Astrocyte of the cerebellum (primary cell): ENCODE data around the gene HCFC1.

Experiments
- DNase-seq: peaks from one replicate; pipeline ENCODE4 v3.0.0-alpha.2; 2011; ENCODE audit warnings: low read depth
- H3K4me3 ChIP-seq: 2 replicates; pipeline ENCODE4 v1.5.1; 2011; ENCODE audit warnings: mild to moderate bottlenecking, low read depth, low read length, moderate library complexity
- in situ Hi-C: cut with HindIII; loops from 2 replicates; pipeline ENCODE4 v1.10.0; 2017; ENCODE audit warnings: low sequenced_read_pairs
- TF ChIP-seq, protein P1 (sequence below): IDR thresholded peaks from 2 replicates; pipeline ENCODE4 v1.5.1; 2012; ENCODE audit warnings: low read length, low read depth, moderate library complexity, mild to moderate bottlenecking; ENCODE audit errors: missing control alignments

HCFC1 gene

DNA sequence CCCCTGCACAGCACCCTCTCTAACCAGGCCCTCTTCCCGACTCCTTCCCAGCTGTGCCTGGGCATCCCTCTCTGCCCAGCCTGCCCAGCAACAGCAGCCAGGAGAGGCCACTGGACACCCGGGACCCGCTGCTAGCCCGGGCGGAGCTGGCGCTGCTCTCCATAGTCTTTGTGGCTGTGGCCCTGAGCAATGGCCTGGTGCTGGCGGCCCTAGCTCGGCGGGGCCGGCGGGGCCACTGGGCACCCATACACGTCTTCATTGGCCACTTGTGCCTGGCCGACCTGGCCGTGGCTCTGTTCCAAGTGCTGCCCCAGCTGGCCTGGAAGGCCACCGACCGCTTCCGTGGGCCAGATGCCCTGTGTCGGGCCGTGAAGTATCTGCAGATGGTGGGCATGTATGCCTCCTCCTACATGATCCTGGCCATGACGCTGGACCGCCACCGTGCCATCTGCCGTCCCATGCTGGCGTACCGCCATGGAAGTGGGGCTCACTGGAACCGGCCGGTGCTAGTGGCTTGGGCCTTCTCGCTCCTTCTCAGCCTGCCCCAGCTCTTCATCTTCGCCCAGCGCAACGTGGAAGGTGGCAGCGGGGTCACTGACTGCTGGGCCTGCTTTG is 66.0 kb downstream of the HCFC1 start:
- H3K4me3 ChIP-seq, result no peak overlapping the region
- no peak for DNase-seq
- in situ Hi-C loops, result no loop called here
- TF ChIP-seq, protein P1, sequence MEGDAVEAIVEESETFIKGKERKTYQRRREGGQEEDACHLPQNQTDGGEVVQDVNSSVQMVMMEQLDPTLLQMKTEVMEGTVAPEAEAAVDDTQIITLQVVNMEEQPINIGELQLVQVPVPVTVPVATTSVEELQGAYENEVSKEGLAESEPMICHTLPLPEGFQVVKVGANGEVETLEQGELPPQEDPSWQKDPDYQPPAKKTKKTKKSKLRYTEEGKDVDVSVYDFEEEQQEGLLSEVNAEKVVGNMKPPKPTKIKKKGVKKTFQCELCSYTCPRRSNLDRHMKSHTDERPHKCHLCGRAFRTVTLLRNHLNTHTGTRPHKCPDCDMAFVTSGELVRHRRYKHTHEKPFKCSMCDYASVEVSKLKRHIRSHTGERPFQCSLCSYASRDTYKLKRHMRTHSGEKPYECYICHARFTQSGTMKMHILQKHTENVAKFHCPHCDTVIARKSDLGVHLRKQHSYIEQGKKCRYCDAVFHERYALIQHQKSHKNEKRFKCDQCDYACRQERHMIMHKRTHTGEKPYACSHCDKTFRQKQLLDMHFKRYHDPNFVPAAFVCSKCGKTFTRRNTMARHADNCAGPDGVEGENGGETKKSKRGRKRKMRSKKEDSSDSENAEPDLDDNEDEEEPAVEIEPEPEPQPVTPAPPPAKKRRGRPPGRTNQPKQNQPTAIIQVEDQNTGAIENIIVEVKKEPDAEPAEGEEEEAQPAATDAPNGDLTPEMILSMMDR, result no peak

DNA sequence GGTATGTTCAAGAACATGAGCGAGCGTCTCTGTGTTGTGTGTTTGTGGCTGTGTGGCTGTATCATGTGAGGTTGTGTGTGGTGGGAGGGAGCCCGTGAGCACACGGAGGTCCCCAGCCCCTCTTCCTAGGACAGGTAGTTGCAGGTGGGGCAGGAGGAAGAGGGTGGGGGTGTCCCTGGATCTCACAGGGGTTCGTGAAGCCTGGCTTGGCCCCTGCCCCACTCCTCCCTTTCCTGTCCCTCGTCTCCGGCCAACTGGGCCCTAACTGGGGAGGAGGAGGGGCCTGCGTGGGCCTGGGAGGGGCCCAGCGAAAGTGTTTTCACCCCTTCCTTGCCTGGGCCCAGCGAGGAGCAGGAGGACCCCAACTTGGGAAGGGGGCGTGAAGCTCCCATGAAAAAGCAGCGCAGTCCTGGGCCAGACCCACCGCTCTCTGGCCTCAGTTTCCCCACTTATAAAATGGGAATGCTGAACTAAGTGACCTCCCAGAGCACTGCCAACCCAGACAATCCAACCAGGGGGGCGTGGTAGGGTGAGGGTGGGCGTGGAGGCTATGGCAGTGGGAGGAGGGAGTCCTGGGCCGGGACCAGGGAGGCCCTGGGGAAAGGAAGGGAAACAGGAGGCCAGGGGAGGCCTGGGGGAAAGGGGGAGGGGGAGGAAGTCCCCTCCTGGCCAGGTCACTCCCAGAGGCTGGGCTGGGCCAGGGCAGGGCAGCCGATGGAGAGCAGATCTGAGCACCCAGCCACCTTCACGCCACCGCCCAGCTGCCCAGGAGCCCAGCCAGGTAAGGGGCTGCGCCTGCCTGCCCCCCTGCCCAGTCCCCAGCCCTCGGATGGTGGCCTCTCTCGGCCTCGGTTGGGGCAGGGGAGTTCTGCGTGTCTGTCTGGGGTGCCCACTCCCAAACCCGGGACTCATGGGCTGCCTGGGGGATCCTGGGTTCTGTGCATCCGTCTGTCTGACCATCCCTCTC is 67.3 kb downstream of the HCFC1 start, which contains the start of gene AVPR2:
TSS of gene AVPR2 (plus strand) at position 683 of the 967 bp plus-strand sequence. CDS start 473 bp downstream, outside the sequence.
- no peak for DNase-seq
- TF ChIP-seq, protein P1, result no peak
- no peak within 1 kb of the TSS for H3K4me3 ChIP-seq
- in situ Hi-C loops, result no loop called here

DNA sequence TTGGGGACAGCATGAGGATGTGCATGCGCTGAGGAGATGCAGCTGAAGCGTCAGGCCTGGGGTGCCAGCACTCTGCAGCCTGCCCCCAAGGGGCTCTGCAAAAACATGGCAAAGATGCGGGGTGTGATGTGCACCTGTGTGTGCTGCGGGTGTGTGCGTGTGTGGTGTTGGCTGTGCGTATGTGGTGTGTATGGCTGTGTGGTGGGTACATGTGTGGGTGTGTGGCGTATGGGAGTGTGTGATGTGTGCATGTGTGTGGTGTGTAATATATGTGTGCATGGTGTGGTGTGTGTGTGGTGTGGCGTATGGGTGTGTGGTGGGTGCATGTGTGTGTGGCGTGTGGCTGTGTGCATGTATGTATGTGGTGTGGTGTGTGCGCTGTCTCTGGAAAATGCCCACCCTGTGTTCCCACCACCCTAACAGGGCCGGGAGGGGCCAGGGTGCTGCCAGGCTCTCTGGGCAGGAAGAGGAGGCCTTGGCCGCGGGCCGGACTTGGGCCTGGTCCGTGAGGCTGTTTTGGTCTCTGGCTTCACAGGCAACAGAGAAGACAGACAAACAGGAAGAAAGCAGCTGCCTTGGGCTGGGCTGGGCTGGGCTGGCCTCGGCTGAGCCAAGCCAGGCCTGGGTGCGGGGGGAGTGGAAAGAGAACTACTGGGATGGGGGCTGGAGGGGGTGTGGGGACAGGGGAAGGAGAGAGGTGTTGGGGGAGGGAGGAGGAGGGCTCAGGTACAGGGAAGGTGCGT is 68.2 kb downstream of the HCFC1 start:
- in situ Hi-C loops, result no loop called here
- DNase-seq, result no peak
- TF ChIP-seq, protein P1, result no peak
- no peak overlapping the region for H3K4me3 ChIP-seq

DNA sequence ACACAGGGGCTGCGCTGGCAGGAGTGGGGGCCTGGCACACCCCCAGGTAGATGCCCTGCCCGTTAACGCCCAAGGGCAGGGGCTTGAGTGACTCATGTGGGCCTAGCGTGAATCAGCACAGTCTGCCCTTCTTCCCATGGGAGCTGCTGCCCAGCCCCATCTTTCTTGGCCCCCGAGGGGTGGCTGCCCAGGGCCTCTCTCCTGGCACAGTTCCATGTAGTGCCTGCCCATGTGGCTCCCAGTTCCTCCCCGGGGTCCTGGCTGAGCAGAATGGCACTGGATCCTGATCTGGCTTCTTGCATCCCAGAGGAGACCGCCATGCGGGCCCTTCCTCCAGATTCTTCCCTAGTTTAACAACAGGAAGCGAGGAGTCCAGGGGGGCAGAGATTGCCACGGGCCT is 69.2 kb downstream of the HCFC1 start:
- no peak for DNase-seq
- no peak overlapping the region for H3K4me3 ChIP-seq
- in situ Hi-C loops, result no loop called here
- TF ChIP-seq, protein P1, result no peak

DNA sequence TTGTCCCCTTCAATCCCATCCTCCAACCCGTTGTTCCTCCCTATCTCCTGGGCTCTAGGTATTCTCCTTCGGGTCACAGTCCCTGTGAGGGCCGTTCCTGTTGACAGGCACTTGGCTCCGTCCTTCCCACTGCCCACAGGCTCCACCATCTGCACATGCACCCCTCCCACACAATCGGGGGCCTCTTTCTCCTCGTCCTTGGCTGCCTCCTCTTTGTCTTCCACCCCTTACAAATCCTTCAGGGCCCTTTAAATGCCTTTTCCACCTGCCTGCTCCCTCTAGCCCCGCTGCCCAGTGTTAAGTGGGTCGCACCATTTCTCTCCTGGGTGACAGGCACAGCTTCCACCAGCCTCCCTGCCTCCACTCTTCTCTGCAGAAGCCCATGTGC is 69.9 kb downstream of the HCFC1 start:
- in situ Hi-C loops, result no loop called here
- TF ChIP-seq, protein P1, result no peak
- DNase-seq, result no peak
- H3K4me3 ChIP-seq, result no peak overlapping the region
